GM12872 (cell line): ENCODE data around the gene TRIM2.

Source experiments
- TF ChIP-seq, protein P1 (sequence below): IDR thresholded peaks from 3 replicates; pipeline ENCODE4 v1.5.1; 2011; ENCODE audit warnings: low read depth, mild to moderate bottlenecking, low read length, moderate library complexity; ENCODE audit not compliant: insufficient read depth

Gene TRIM2

GRCh38 chr4:153296040-153296823 lies 92.0 kb downstream of the TRIM2 start:
- TF ChIP-seq, protein P1, sequence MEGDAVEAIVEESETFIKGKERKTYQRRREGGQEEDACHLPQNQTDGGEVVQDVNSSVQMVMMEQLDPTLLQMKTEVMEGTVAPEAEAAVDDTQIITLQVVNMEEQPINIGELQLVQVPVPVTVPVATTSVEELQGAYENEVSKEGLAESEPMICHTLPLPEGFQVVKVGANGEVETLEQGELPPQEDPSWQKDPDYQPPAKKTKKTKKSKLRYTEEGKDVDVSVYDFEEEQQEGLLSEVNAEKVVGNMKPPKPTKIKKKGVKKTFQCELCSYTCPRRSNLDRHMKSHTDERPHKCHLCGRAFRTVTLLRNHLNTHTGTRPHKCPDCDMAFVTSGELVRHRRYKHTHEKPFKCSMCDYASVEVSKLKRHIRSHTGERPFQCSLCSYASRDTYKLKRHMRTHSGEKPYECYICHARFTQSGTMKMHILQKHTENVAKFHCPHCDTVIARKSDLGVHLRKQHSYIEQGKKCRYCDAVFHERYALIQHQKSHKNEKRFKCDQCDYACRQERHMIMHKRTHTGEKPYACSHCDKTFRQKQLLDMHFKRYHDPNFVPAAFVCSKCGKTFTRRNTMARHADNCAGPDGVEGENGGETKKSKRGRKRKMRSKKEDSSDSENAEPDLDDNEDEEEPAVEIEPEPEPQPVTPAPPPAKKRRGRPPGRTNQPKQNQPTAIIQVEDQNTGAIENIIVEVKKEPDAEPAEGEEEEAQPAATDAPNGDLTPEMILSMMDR, result no peak

- TF ChIP-seq, protein P1, result no peak
Measured at GRCh38 chr4:153297116-153297515, 92.9 kb downstream of the TRIM2 start.

- TF ChIP-seq, protein P1, result no peak
Measured at GRCh38 chr4:153310793-153311192, 106.5 kb downstream of the TRIM2 start.

DNA sequence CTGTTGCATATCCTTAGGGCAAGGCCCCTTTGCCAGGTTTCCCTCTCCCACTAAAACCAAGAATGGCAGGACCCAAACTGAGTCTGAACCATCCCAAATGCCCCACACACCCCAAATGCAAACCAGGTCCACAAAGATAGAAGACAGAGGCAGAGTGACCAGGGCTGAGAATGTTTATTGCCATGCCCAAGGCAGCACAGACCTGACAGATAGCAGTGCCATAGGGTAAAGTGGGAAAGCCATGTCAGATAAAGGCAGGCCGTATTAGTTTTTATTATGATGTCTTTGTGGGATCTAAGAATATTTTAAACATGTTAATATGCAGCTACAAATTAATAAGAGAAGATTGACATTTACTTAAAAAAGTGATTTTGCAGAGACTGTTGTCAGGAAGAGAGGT lies 110.7 kb downstream of the TRIM2 start:
- TF ChIP-seq, protein P1, result no peak

DNA sequence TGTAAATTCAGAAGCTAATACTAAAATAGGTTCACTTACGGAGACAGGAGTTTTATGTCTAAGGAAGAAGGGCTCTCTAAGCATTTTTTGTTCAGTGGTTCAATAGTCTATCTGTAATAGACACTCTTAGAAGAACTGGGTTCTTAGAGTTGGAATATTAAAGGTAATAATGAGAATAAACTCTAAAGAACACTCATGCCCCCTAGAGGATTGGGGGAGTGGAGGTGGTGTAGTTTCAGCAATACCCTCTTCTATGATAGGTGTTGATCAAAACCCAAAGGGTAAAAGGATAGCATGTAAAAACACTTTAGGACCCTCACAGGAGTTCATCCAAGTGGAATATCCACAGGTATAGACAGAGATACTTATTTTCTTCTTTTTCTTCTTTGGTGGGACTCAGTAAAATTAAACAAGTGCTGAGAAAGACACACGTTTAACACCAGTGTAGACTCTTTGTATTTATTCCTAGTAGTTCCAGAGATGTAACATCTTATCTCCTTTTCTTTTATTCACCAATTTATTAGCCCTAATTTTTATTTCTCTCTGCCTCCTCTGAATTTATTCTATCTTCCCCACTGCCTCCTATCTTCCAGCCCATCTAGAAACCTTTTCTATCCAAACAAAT lies 114.6 kb downstream of the TRIM2 start:
- TF ChIP-seq, protein P1, result peak; percentile 70

DNA sequence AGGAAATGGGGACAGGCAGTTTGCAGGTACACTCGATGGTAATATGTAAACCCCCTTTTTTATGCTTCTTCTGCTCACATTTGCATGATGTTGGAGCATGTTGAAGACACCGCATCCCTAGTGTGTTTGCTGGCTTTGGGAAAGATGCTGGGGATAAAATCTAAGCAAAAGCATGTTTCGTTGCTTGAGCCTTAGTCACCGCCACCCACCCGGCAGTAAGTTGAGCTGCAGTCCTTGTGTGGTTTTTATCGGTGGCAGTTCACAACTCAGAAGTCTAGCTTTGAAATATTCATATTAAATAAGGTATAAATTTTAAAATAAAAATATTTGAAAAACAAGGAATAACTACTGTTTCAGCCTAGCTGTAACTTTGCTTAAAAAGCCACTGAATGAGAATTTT lies 118.5 kb downstream of the TRIM2 start:
- TF ChIP-seq, protein P1, result no peak

DNA sequence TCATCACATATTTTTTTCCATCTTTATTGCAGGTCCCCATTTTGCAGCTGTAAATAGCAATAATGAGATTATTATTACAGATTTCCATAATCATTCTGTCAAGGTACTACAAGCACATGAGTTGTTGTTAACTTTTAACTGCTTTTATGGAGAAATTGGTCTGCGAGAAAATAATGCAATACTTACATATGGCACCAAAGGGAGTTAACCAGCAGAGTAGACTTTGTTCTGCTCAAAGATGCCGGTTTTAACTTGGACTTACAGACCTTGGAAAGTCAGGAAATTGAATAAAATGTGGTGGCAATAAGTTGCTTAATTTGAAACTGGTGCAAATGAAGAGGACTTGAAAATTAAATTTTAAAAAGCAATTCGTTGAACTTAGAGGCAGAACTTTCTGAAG lies 119.8 kb downstream of the TRIM2 start:
- TF ChIP-seq, protein P1, result no peak
